GM21390 (cell line): Measurements from ENCODE around the gene AKR1C4.
"Not testable (repeated sequence)": the region's sequence is repeated elsewhere in the genome, so short reads cannot be mapped to it uniquely, and the experiment has no call there.

ENCODE experiments used
- ATAC-seq: cut with Tn5 transposase; IDR thresholded peaks from one replicate; pipeline ENCODE4 v1.9.1; 2021; ENCODE audit not compliant: unreplicated experiment

The AKR1C4 gene

GRCh38 chr10:5196702-5197113 is at the start of gene AKR1C4:
TSS of gene AKR1C4 (plus strand) at chr10:5196837. CDS start at chr10:5196868, 31 bp downstream.
- no peak for ATAC-seq

GRCh38 chr10:5146920-5147254 is 49.8 kb upstream of the AKR1C4 start:
- no peak for ATAC-seq

GRCh38 chr10:5147255-5147980 is 49.2 kb upstream of the AKR1C4 start:
- no peak for ATAC-seq

GRCh38 chr10:5147981-5148677 is 48.5 kb upstream of the AKR1C4 start:
- no peak for ATAC-seq

- ATAC-seq = no peak
Observed at GRCh38 chr10:5148678-5149032, 48.0 kb upstream of the AKR1C4 start.

GRCh38 chr10:5151076-5151475 is 45.6 kb upstream of the AKR1C4 start:
- ATAC-seq = no peak

GRCh38 chr10:5155951-5156350 is 40.7 kb upstream of the AKR1C4 start:
- no peak for ATAC-seq

GRCh38 chr10:5157501-5157900 is 39.1 kb upstream of the AKR1C4 start:
- ATAC-seq = no peak

- no peak for ATAC-seq
Observed at GRCh38 chr10:5159126-5159525, 37.5 kb upstream of the AKR1C4 start.

GRCh38 chr10:5163487-5163886 is 33.1 kb upstream of the AKR1C4 start:
- no peak for ATAC-seq

- ATAC-seq = no peak
Observed at GRCh38 chr10:5165738-5166137, 30.9 kb upstream of the AKR1C4 start.

- ATAC-seq = no peak
Observed at GRCh38 chr10:5168897-5169420, 27.7 kb upstream of the AKR1C4 start.

- ATAC-seq = not testable (repeated sequence)
Observed at GRCh38 chr10:5175581-5175980, 21.1 kb upstream of the AKR1C4 start.

- not testable (repeated sequence) for ATAC-seq
Observed at GRCh38 chr10:5180503-5180902, 16.1 kb upstream of the AKR1C4 start.

GRCh38 chr10:5183923-5184322 is 12.7 kb upstream of the AKR1C4 start:
- ATAC-seq = no peak

GRCh38 chr10:5184987-5185775 is 11.5 kb upstream of the AKR1C4 start, which contains the start of gene AKR1C8:
TSS of gene AKR1C8 (minus strand) at chr10:5185150. CDS start at chr10:5185104, 46 bp downstream.
- no peak for ATAC-seq

GRCh38 chr10:5187867-5188266 is 8.8 kb upstream of the AKR1C4 start:
- ATAC-seq = no peak

- no peak for ATAC-seq
Observed at GRCh38 chr10:5188358-5188757, 8.3 kb upstream of the AKR1C4 start.

GRCh38 chr10:5194431-5194830 is 2.2 kb upstream of the AKR1C4 start:
- ATAC-seq = no peak

- ATAC-seq = no peak
Observed at GRCh38 chr10:5195727-5196374, 786 bp upstream of the AKR1C4 start.

- ATAC-seq = no peak
Observed at GRCh38 chr10:5198386-5198785, 1.7 kb downstream of the AKR1C4 start.
